CD4-positive, alpha-beta memory T cell (primary cell): ENCODE results near the gene PPFIA2. TPM values are rescaled to one million over a fixed set of nuclear protein-coding genes. Genes with fewer than 3 reads are reported as not detected.
A peak's percentile ranks its signal among the peaks of the same experiment; 100 is the strongest.
"Not testable (repeated sequence)": the region's sequence is repeated elsewhere in the genome, so short reads cannot be mapped to it uniquely, and the experiment has no call there.

Experiments used
- CTCF ChIA-PET: fragments of 350-600 bp; sonication (Branson Sonifier 250); formaldehyde crosslinking; loops from one replicate; lab custom pipeline; 2021; ENCODE audit warnings: inconsistent platforms; ENCODE audit not compliant: partially characterized antibody; lab: Charles Lee
- POLR2A ChIA-PET: fragments of 350-600 bp; sonication (Branson Sonifier 250); formaldehyde crosslinking; loops from one replicate; lab custom pipeline; 2021; ENCODE audit not compliant: partially characterized antibody; lab: Charles Lee
- DNase-seq, 5 donors: peaks; one replicate each; pipeline versions ENCODE4 v3.0.0 to v3.0.0-alpha.2; 2020 to 2022; ENCODE audit warnings: mixed read lengths in 1 of 5
- H3K27ac ChIP-seq: one replicate; pipeline ENCODE4 v1.7.0; 2013; ENCODE audit warnings: low read depth, low read length
- H3K27me3 ChIP-seq: 2 replicates; pipeline ENCODE4 v1.7.0; 2013; ENCODE audit warnings: mild to moderate bottlenecking, low read length, moderate library complexity; ENCODE audit not compliant: insufficient read depth
- H3K36me3 ChIP-seq: 2 replicates; pipeline ENCODE4 v1.7.0; 2013; ENCODE audit warnings: mild to moderate bottlenecking, low read length, moderate library complexity; ENCODE audit not compliant: insufficient read depth
- H3K4me1 ChIP-seq: 2 replicates; pipeline ENCODE4 v1.7.0; 2013; ENCODE audit warnings: mild to moderate bottlenecking, low read length, moderate library complexity; ENCODE audit not compliant: insufficient read depth
- H3K4me3 ChIP-seq, 2 donors: one replicate each; pipeline ENCODE4 v1.7.0; 2013; ENCODE audit warnings: low read length in 2 of 2, mild to moderate bottlenecking in 1 of 2
- H3K9me3 ChIP-seq, 2 donors: one replicate each; pipeline ENCODE4 v1.7.0; 2013; ENCODE audit warnings: low read length in 2 of 2, control low read depth in 1 of 2; ENCODE audit not compliant: control insufficient read depth in 1 of 2
- H3K27ac Mint-ChIP-seq, 7 donors: one replicate each; pipeline ENCODE4 v1.8.0; 2020 to 2021; ENCODE audit warnings: mixed read lengths in 7 of 7, mild to moderate bottlenecking in 6 of 7, inconsistent platforms in 3 of 7, moderate library complexity in 3 of 7
- H3K27me3 Mint-ChIP-seq, 2 donors: one replicate each; pipeline ENCODE4 v1.8.0; 2020 to 2021; ENCODE audit warnings: mixed read lengths in 2 of 2
- H3K36me3 Mint-ChIP-seq, 2 donors: one replicate each; pipeline ENCODE4 v1.8.0; 2020 to 2021; ENCODE audit warnings: mixed read lengths in 2 of 2, inconsistent platforms in 1 of 2, mild to moderate bottlenecking in 1 of 2
- H3K4me1 Mint-ChIP-seq, 4 donors: one replicate each; pipeline ENCODE4 v1.8.0; 2020 to 2021; ENCODE audit warnings: mixed read lengths in 4 of 4, mild to moderate bottlenecking in 1 of 4
- H3K4me3 Mint-ChIP-seq, 8 donors: one replicate each; pipeline ENCODE4 v1.8.0; 2020 to 2021; ENCODE audit warnings: mixed read lengths in 8 of 8, mild to moderate bottlenecking in 7 of 8, moderate library complexity in 6 of 8, inconsistent platforms in 3 of 8
- H3K9me3 Mint-ChIP-seq, 8 donors: one replicate each; pipeline ENCODE4 v1.8.0; 2020 to 2021; ENCODE audit warnings: mixed read lengths in 8 of 8, mild to moderate bottlenecking in 5 of 8, inconsistent platforms in 3 of 8, moderate library complexity in 1 of 8
- intact Hi-C: fragments of 100-400 bp; cut with micrococcal nuclease; formaldehyde crosslinking; loops from one replicate; pipeline ENCODE4 v1.15.1; 2023
- polyA plus RNA-seq, 2 donors: library from polyadenylated mRNA; unstranded; fragments of 300-500 nt; fragmentation: Illumina TruSeq; gene quantifications; one replicate each; pipeline ENCODE4 v1.2.3, GENCODE V29; 2021
- total RNA-seq, 2 experiments: library from RNA; stranded (reverse); gene quantifications; one replicate each; pipeline ENCODE4 v1.2.3, GENCODE V29; 2021

The PPFIA2 gene
- total and polyA plus RNA-seq, 4 experiments from 2014 or later = not detected

GRCh38 chr12:81668475-81668874 lies 90.7 kb downstream of the PPFIA2 start:
- no peak overlapping the region for H3K4me3 Mint-ChIP-seq
- H3K4me1 ChIP-seq = no peaks in the 10 kb centered on the region
- no peaks in the 10 kb centered on the region for H3K27me3 Mint-ChIP-seq
- H3K4me1 Mint-ChIP-seq = no peaks in the 10 kb centered on the region
- no peak overlapping the region for H3K27ac Mint-ChIP-seq
- H3K36me3 Mint-ChIP-seq = no peaks in the 10 kb centered on the region
- H3K27me3 ChIP-seq = no peaks in the 10 kb centered on the region
- H3K9me3 Mint-ChIP-seq = peaks cover 0 to 2% (median under 1%) of the 10 kb centered on the region in 8 donors
- POLR2A ChIA-PET = no interaction called here
- no peak overlapping the region for H3K27ac ChIP-seq
- CTCF ChIA-PET = no interaction called here
- intact Hi-C loops = no loop called here
- no peak for DNase-seq
- no peaks in the 10 kb centered on the region for H3K9me3 ChIP-seq
- no peak overlapping the region for H3K4me3 ChIP-seq
- no peaks in the 10 kb centered on the region for H3K36me3 ChIP-seq

- intact Hi-C loops, DNase-seq, H3K27me3 Mint-ChIP-seq, H3K4me1 Mint-ChIP-seq, H3K36me3 ChIP-seq, H3K27ac ChIP-seq, H3K9me3 Mint-ChIP-seq, H3K9me3 ChIP-seq, H3K27ac Mint-ChIP-seq, H3K27me3 ChIP-seq, H3K4me1 ChIP-seq, CTCF ChIA-PET, H3K4me3 Mint-ChIP-seq, POLR2A ChIA-PET, H3K36me3 Mint-ChIP-seq, H3K4me3 ChIP-seq: not testable (repeated sequence)
Measured at GRCh38 chr12:81659310-81659709, 99.8 kb downstream of the PPFIA2 start.

GRCh38 chr12:81644503-81644902 lies 114.6 kb downstream of the PPFIA2 start:
- ChIA-PET CTCF (interaction anchor here (0.6 to 4.1 kb wide), 4 partner anchors 26 to 685 kb away, joined by 3 to 25 read pairs (median 3); no protein-coding TSS in a partner anchor), POLR2A (no interaction called here)
- Histone ChIP-seq H3K27me3 (no peaks in the 10 kb centered on the region), H3K4me1 (no peaks in the 10 kb centered on the region), H3K36me3 (no peaks in the 10 kb centered on the region), H3K4me3 (no peak overlapping the region), H3K9me3 (no peaks in the 10 kb centered on the region), H3K27ac (no peak overlapping the region)
- intact Hi-C loops = loop anchor here (1.0 kb wide), 1 partner anchor 714 kb away; the partner anchor contains the start of genes CCDC59 and METTL25
- no peaks in the 10 kb centered on the region for H3K27me3 Mint-ChIP-seq
- H3K4me3 Mint-ChIP-seq = no peak overlapping the region
- no peak overlapping the region for H3K27ac Mint-ChIP-seq
- DNase-seq = peak in 4 of 5 donors; percentile 28 to 49 (median 32)
- H3K9me3 Mint-ChIP-seq = peaks cover 0 to 3% (median 0%) of the 10 kb centered on the region in 8 donors
- no peaks in the 10 kb centered on the region for H3K4me1 Mint-ChIP-seq
- H3K36me3 Mint-ChIP-seq = no peaks in the 10 kb centered on the region

GRCh38 chr12:81639196-81639595 lies 120.0 kb downstream of the PPFIA2 start:
- intact Hi-C loops = no loop called here
- no peaks in the 10 kb centered on the region for H3K36me3 ChIP-seq
- H3K4me3 Mint-ChIP-seq = no peak overlapping the region
- no peaks in the 10 kb centered on the region for H3K27me3 ChIP-seq
- no peaks in the 10 kb centered on the region for H3K4me1 Mint-ChIP-seq
- H3K27ac Mint-ChIP-seq = no peak overlapping the region
- no peak overlapping the region for H3K27ac ChIP-seq
- no peaks in the 10 kb centered on the region for H3K27me3 Mint-ChIP-seq
- H3K4me3 ChIP-seq = no peak overlapping the region
- H3K9me3 ChIP-seq = no peaks in the 10 kb centered on the region
- ChIA-PET POLR2A (no interaction called here), CTCF (no interaction called here)
- no peak for DNase-seq
- H3K9me3 Mint-ChIP-seq = peaks cover 0 to 3% (median 0%) of the 10 kb centered on the region in 8 donors
- no peaks in the 10 kb centered on the region for H3K4me1 ChIP-seq
- no peaks in the 10 kb centered on the region for H3K36me3 Mint-ChIP-seq

GRCh38 chr12:81633127-81633526 lies 126.0 kb downstream of the PPFIA2 start:
- Mint-ChIP-seq H3K27me3 (no peaks in the 10 kb centered on the region), H3K27ac (no peak overlapping the region), H3K36me3 (no peaks in the 10 kb centered on the region), H3K9me3 (peaks cover 0 to 3% (median 0%) of the 10 kb centered on the region in 8 donors), H3K4me3 (no peak overlapping the region), H3K4me1 (no peaks in the 10 kb centered on the region)
- ChIA-PET POLR2A (no interaction called here), CTCF (interaction anchor here (1.0 kb wide), 1 partner anchor 97 kb away, joined by 3 read pairs; no protein-coding TSS in a partner anchor)
- Histone ChIP-seq H3K27ac (no peak overlapping the region), H3K9me3 (no peaks in the 10 kb centered on the region), H3K4me1 (no peaks in the 10 kb centered on the region), H3K27me3 (no peaks in the 10 kb centered on the region), H3K36me3 (no peaks in the 10 kb centered on the region), H3K4me3 (no peak overlapping the region)
- no peak for DNase-seq
- intact Hi-C loops = no loop called here

GRCh38 chr12:81627336-81628189 lies 131.6 kb downstream of the PPFIA2 start:
- H3K36me3 Mint-ChIP-seq = no peaks in the 10 kb centered on the region
- intact Hi-C loops = no loop called here
- Histone ChIP-seq H3K4me1 (no peaks in the 10 kb centered on the region), H3K4me3 (no peak overlapping the region), H3K27me3 (no peaks in the 10 kb centered on the region), H3K27ac (no peak overlapping the region), H3K9me3 (no peaks in the 10 kb centered on the region), H3K36me3 (no peaks in the 10 kb centered on the region)
- no peaks in the 10 kb centered on the region for H3K27me3 Mint-ChIP-seq
- H3K9me3 Mint-ChIP-seq = no peaks in the 10 kb centered on the region
- no peak overlapping the region for H3K27ac Mint-ChIP-seq
- ChIA-PET CTCF (no interaction called here), POLR2A (no interaction called here)
- H3K4me3 Mint-ChIP-seq = no peak overlapping the region
- DNase-seq = no peak
- H3K4me1 Mint-ChIP-seq = no peaks in the 10 kb centered on the region

GRCh38 chr12:81626406-81626805 lies 132.7 kb downstream of the PPFIA2 start:
- no peak overlapping the region for H3K4me3 ChIP-seq
- H3K4me3 Mint-ChIP-seq = no peak overlapping the region

More at GRCh38 chr12:81626406-81626805, 132.7 kb downstream of the PPFIA2 start:
- no peak for DNase-seq
- no peak overlapping the region for H3K27ac Mint-ChIP-seq
- Histone ChIP-seq H3K27ac (no peak overlapping the region), H3K36me3 (no peaks in the 10 kb centered on the region), H3K4me1 (no peaks in the 10 kb centered on the region), H3K27me3 (no peaks in the 10 kb centered on the region), H3K9me3 (no peaks in the 10 kb centered on the region)
- intact Hi-C loops = no loop called here
- no peaks in the 10 kb centered on the region for H3K9me3 Mint-ChIP-seq
- H3K4me1 Mint-ChIP-seq = no peaks in the 10 kb centered on the region
- H3K36me3 Mint-ChIP-seq = no peaks in the 10 kb centered on the region
- ChIA-PET CTCF (no interaction called here), POLR2A (no interaction called here)
- H3K27me3 Mint-ChIP-seq = no peaks in the 10 kb centered on the region
